GM12874 (cell line): ENCODE measurements around the gene GOSR2.

Experiments used
- TF ChIP-seq, protein P1 (sequence below): IDR thresholded peaks from 2 replicates; pipeline ENCODE4 v1.5.1; 2011; ENCODE audit warnings: low read depth, mild to moderate bottlenecking, control low read depth, low read length, moderate library complexity; ENCODE audit not compliant: insufficient read depth

Gene GOSR2

DNA sequence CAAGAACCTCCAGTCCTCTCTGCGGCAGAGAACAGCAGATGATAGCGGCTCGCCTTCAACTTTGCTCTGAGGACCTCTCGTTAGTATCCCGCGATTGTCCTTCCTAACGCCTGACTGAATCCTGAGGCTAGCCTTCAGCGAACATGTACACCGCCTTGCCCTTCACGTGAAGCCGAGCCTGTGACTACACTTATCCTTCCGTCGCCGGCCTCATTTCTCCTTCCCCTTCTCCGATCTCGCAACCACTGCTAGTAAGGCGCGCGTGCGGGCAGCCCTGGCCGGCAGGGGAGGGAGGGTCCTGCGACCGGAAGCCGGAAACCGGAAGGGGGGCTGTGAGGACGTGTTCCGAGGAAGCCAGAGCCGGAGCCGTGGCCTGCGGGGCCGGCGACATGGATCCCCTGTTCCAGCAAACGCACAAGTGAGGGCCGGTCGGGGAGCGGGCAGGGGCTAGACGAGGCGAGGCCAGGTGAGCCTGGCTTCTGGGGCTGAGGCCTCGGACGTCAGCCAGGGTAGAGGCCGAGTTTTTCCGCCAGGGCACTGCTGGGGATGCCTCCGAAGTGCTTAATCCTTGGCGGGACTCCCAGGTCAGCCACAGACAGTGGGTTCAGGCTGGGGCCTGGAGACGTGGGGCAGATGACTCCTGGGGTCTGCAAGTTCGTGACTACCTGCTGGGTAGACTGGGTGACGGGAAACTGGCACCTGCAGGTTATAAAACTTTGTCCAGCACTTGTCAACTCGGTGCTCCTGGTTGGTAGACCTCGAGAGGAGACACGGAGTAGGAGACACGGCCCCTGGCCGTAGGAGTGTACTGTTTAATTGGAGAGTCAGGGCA, at the start of gene GOSR2:
Gene GOSR2 (plus strand): TSS at position 357 of the 832 bp plus-strand sequence. CDS start 33 bp downstream, at position 390.
- TF ChIP-seq, protein P1, sequence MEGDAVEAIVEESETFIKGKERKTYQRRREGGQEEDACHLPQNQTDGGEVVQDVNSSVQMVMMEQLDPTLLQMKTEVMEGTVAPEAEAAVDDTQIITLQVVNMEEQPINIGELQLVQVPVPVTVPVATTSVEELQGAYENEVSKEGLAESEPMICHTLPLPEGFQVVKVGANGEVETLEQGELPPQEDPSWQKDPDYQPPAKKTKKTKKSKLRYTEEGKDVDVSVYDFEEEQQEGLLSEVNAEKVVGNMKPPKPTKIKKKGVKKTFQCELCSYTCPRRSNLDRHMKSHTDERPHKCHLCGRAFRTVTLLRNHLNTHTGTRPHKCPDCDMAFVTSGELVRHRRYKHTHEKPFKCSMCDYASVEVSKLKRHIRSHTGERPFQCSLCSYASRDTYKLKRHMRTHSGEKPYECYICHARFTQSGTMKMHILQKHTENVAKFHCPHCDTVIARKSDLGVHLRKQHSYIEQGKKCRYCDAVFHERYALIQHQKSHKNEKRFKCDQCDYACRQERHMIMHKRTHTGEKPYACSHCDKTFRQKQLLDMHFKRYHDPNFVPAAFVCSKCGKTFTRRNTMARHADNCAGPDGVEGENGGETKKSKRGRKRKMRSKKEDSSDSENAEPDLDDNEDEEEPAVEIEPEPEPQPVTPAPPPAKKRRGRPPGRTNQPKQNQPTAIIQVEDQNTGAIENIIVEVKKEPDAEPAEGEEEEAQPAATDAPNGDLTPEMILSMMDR, result no peak

- TF ChIP-seq, protein P1, result no peak
Observed at GRCh38 chr17:46873941-46874645, 48.9 kb upstream of the GOSR2 start.

- TF ChIP-seq, protein P1, result no peak
Observed at GRCh38 chr17:46874906-46875305, 48.1 kb upstream of the GOSR2 start.

- TF ChIP-seq, protein P1, result no peak
Observed at GRCh38 chr17:46875849-46876352, 47.1 kb upstream of the GOSR2 start.

GRCh38 chr17:46876353-46876887, 46.5 kb upstream of the GOSR2 start:
- TF ChIP-seq, protein P1, result peak; percentile 58

DNA sequence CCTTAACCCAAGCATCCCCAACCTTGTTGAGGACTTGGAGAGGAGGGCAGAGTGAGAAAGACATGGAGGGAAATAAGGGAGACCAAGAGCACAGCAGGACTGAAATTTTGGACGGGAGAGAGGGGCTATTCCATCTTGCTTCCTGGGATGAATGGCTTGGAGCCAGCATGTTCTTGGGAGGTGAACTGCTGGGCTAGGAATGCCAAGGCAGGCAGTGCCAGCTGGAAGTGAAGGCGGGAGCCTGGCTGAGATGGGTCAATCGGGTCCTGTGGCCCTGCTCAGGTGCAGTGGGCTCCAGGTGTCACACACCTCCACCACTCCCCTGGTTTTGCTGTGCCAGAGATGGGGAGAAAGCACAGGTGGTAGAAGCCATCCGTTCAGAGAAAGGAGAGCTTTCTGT, 46.0 kb upstream of the GOSR2 start:
- TF ChIP-seq, protein P1, result no peak

- TF ChIP-seq, protein P1, result no peak
Observed at GRCh38 chr17:46877466-46877865, 45.5 kb upstream of the GOSR2 start.
